Inferior parietal cortex (tissue), 1 donor: ENCODE results near the gene MAPK9.
A peak's percentile ranks its signal among the peaks of the same experiment; 100 is the strongest.

ENCODE experiments used
- DNase-seq: peaks from one replicate; pipeline ENCODE4 v3.0.0-alpha.2; 2016; ENCODE audit errors: extremely low spot score

MAPK9 gene

GRCh38 chr5:180291943-180292831 is at the start of gene MAPK9:
TSS of gene MAPK9 (minus strand) at chr5:180292083. CDS start at chr5:180280561, 11,522 bp downstream.
- peak; percentile 84 for DNase-seq

GRCh38 chr5:180341595-180341994 is 49.7 kb upstream of the MAPK9 start:
- DNase-seq: no peak

GRCh38 chr5:180340856-180341255 is 49.0 kb upstream of the MAPK9 start:
- no peak for DNase-seq

- DNase-seq: no peak
These were observed 47.8 kb upstream of the MAPK9 start for GRCh38 chr5:180339583-180340183.

- DNase-seq: no peak
These were observed 46.3 kb upstream of the MAPK9 start for GRCh38 chr5:180338001-180338707.

GRCh38 chr5:180336234-180337020 is 44.5 kb upstream of the MAPK9 start:
- DNase-seq: no peak

- DNase-seq: no peak
These were observed 43.8 kb upstream of the MAPK9 start for GRCh38 chr5:180335614-180336233.

GRCh38 chr5:180334751-180335613 is 43.1 kb upstream of the MAPK9 start:
- DNase-seq: no peak

GRCh38 chr5:180334176-180334575 is 42.3 kb upstream of the MAPK9 start:
- DNase-seq: no peak

GRCh38 chr5:180333661-180334060 is 41.8 kb upstream of the MAPK9 start:
- DNase-seq: no peak

GRCh38 chr5:180332861-180333260 is 41.0 kb upstream of the MAPK9 start:
- no peak for DNase-seq

GRCh38 chr5:180332051-180332517 is 40.2 kb upstream of the MAPK9 start:
- no peak for DNase-seq

GRCh38 chr5:180331647-180331950 is 39.7 kb upstream of the MAPK9 start:
- DNase-seq: no peak

GRCh38 chr5:180330810-180331646 is 39.1 kb upstream of the MAPK9 start:
- no peak for DNase-seq

GRCh38 chr5:180330270-180330648 is 38.4 kb upstream of the MAPK9 start:
- no peak for DNase-seq

- DNase-seq: no peak
These were observed 37.9 kb upstream of the MAPK9 start for GRCh38 chr5:180329606-180330269.

GRCh38 chr5:180329138-180329435 is 37.2 kb upstream of the MAPK9 start:
- DNase-seq: no peak

- DNase-seq: peak; percentile 80
These were observed 36.6 kb upstream of the MAPK9 start for GRCh38 chr5:180328296-180329137.
